ENCODE measurements around the gene LUZP2. TPM values are rescaled to one million over a fixed set of nuclear protein-coding genes. Genes with fewer than 3 reads are reported as not detected.

LUZP2 gene
- total RNA-seq, 2 donors from 2014 or later, result 2.0 to 2.4 TPM

- Histone ChIP-seq H3K4me1 (ENCODE audit: control insufficient read depth, insufficient read depth, low read length) (no peaks in the 10 kb centered on the region), H3K36me3 (ENCODE audit: control insufficient read depth, insufficient read depth, low read length) (no peaks in the 10 kb centered on the region), H3K27me3 (ENCODE audit: control insufficient read depth, insufficient read depth, low read length, poor library complexity, severe bottlenecking) (no peaks in the 10 kb centered on the region), H3K4me3 (ENCODE audit: low read length) (no peak overlapping the region), H3K9me3 (ENCODE audit: control insufficient read depth, low read length) (no peaks in the 10 kb centered on the region), H3K9ac (ENCODE audit: extremely low read depth, low read length, poor library complexity, severe bottlenecking) (no peak overlapping the region), H3K27ac (ENCODE audit: low read depth, low read length) (no peak overlapping the region)
- DNase-seq, result no peak
- Mint-ChIP-seq H3K27ac (no peak overlapping the region), H3K4me3 (no peak overlapping the region), H3K4me1 (peaks cover 5% of the 10 kb centered on the region), H3K36me3 (ENCODE audit: low read depth) (no peaks in the 10 kb centered on the region), H3K27me3 (ENCODE audit: insufficient read depth) (no peaks in the 10 kb centered on the region), H3K9me3 (no peaks in the 10 kb centered on the region)
- TF ChIP-seq CTCF (conservative IDR thresholded peaks at IDR 0.05), result no peak
Observed at GRCh38 chr11:24559315-24559714, 62.5 kb downstream of the LUZP2 start.

DNA sequence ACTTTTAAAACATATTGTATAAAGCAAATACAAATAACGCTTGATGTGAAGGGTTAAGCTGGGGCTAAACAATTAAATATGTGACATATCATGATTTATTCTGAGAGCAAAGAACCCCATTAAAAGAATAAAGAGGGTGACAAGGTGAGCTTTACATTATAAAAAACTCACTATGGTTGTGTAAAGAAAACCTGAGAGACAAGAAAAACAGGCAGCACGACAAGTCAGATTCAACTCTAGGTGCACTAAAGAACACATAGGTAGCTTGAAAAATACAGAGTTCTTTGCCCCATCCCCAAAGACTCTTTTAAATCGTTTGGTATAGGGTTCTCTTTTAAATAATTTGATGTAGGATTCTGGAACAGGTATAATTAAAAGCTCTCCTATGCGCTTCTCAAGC is 63.5 kb downstream of the LUZP2 start:
- no peak overlapping the region for H3K4me3 Mint-ChIP-seq

DNA sequence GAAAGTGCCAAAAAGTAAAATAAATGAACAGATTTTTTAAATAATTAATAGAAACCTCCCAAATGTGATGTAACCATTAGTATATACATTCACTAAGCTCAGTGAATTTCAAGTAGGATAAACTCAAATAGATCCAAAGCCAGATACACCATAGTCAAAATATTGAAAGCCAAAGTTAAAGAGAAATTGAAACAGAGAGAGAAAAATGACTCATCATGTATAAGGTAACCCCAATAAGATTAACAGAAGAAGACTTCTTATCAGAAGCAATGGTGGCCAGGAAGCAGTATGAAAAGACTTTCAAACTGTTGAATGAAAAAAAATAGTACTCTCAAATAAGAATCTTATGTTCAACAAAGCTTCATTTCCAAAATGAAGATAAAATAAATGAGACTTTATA is 70.5 kb downstream of the LUZP2 start:
- no peaks in the 10 kb centered on the region for H3K36me3 ChIP-seq (ENCODE audit: control insufficient read depth, insufficient read depth, low read length)
- no peaks in the 10 kb centered on the region for H3K27me3 ChIP-seq (ENCODE audit: control insufficient read depth, insufficient read depth, low read length, poor library complexity, severe bottlenecking)
- no peak overlapping the region for H3K9ac ChIP-seq (ENCODE audit: extremely low read depth, low read length, poor library complexity, severe bottlenecking)
- no peak for TF ChIP-seq CTCF (conservative IDR thresholded peaks at IDR 0.05)
- no peaks in the 10 kb centered on the region for H3K9me3 Mint-ChIP-seq
- H3K27ac ChIP-seq (ENCODE audit: low read depth, low read length), result no peak overlapping the region
- H3K4me1 Mint-ChIP-seq, result peaks cover 3% of the 10 kb centered on the region
- no peaks in the 10 kb centered on the region for H3K4me1 ChIP-seq (ENCODE audit: control insufficient read depth, insufficient read depth, low read length)
- no peak overlapping the region for H3K4me3 ChIP-seq (ENCODE audit: low read length)
- no peak for DNase-seq
- no peaks in the 10 kb centered on the region for H3K27me3 Mint-ChIP-seq (ENCODE audit: insufficient read depth)
- H3K4me3 Mint-ChIP-seq, result no peak overlapping the region
- H3K36me3 Mint-ChIP-seq (ENCODE audit: low read depth), result no peaks in the 10 kb centered on the region
- no peak overlapping the region for H3K27ac Mint-ChIP-seq
- H3K9me3 ChIP-seq (ENCODE audit: control insufficient read depth, low read length), result no peaks in the 10 kb centered on the region

More for the DNA sequence above, 63.5 kb downstream of the LUZP2 start:
- no peak overlapping the region for H3K27ac Mint-ChIP-seq
- H3K4me1 Mint-ChIP-seq, result peaks cover 8% of the 10 kb centered on the region
- Histone ChIP-seq H3K9ac (ENCODE audit: extremely low read depth, low read length, poor library complexity, severe bottlenecking) (no peak overlapping the region), H3K36me3 (ENCODE audit: control insufficient read depth, insufficient read depth, low read length) (no peaks in the 10 kb centered on the region), H3K27ac (ENCODE audit: low read depth, low read length) (no peak overlapping the region), H3K4me1 (ENCODE audit: control insufficient read depth, insufficient read depth, low read length) (no peaks in the 10 kb centered on the region), H3K4me3 (ENCODE audit: low read length) (no peak overlapping the region), H3K9me3 (ENCODE audit: control insufficient read depth, low read length) (no peaks in the 10 kb centered on the region), H3K27me3 (ENCODE audit: control insufficient read depth, insufficient read depth, low read length, poor library complexity, severe bottlenecking) (no peaks in the 10 kb centered on the region)
- no peaks in the 10 kb centered on the region for H3K36me3 Mint-ChIP-seq (ENCODE audit: low read depth)
- DNase-seq, result no peak
- H3K27me3 Mint-ChIP-seq (ENCODE audit: insufficient read depth), result no peaks in the 10 kb centered on the region
- no peak for TF ChIP-seq CTCF (conservative IDR thresholded peaks at IDR 0.05)
- H3K9me3 Mint-ChIP-seq, result no peaks in the 10 kb centered on the region
- 74% methylated on average over 3 of the region's 4 CpGs; no CpG with 5 or more reads in 1 of the 2 experiments for WGBS, 2 experiments (ENCODE audit: insufficient coverage in 1 of 2, insufficient read length in 1 of 2)

All from endodermal cell (in vitro differentiated cells).